ENCODE measurements around the gene FBXO3. TPM values are rescaled to one million over a fixed set of nuclear protein-coding genes. Genes with fewer than 3 reads are reported as not detected.

FBXO3 gene
- total RNA-seq, 4 donors from 2014 or later, result 27.3 to 43.9 (median 34.4) TPM

DNA sequence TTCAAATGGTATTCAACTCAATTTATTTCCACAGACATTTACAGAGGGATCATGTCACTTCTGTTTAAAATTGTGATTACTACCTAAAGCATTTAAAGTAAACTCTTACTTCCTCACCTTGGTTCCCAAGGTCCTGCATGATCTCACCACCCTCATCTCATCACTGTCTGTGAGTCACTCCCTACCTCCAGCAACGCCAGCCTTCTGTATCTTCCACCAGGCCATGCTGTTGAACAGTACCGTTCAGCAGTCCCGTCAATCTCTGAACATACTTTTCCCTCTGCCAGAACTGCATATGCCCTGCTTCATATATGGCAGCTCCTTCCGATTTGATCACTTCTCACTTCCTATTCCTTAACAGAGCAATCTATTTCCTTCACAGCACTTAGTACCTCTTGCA lies 2.0 kb downstream of the FBXO3 start:
- 49 to 77% methylated on average over 4 of the region's 4 CpGs for WGBS, 2 donors
- peaks cover 9 to 60% (median 27%) of the 10 kb centered on the region in 3 donors for H3K4me1 ChIP-seq
- DNase-seq, result no peak
- intact Hi-C loops (cut with DNase I), result no loop called here
- no peak for TF ChIP-seq POLR2A (IDR thresholded peaks at IDR 0.05)
- TF ChIP-seq, protein P1, sequence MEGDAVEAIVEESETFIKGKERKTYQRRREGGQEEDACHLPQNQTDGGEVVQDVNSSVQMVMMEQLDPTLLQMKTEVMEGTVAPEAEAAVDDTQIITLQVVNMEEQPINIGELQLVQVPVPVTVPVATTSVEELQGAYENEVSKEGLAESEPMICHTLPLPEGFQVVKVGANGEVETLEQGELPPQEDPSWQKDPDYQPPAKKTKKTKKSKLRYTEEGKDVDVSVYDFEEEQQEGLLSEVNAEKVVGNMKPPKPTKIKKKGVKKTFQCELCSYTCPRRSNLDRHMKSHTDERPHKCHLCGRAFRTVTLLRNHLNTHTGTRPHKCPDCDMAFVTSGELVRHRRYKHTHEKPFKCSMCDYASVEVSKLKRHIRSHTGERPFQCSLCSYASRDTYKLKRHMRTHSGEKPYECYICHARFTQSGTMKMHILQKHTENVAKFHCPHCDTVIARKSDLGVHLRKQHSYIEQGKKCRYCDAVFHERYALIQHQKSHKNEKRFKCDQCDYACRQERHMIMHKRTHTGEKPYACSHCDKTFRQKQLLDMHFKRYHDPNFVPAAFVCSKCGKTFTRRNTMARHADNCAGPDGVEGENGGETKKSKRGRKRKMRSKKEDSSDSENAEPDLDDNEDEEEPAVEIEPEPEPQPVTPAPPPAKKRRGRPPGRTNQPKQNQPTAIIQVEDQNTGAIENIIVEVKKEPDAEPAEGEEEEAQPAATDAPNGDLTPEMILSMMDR (IDR thresholded peaks at IDR 0.05), result no peak
- no peak overlapping the region for H3K27ac ChIP-seq
- no peaks in the 10 kb centered on the region for H3K9me3 ChIP-seq
- H3K4me3 ChIP-seq, result no peak overlapping the region
- peaks cover 0 to 33% (median 8%) of the 10 kb centered on the region in 3 donors for H3K36me3 ChIP-seq
- H3K27me3 ChIP-seq, result no peaks in the 10 kb centered on the region

DNA sequence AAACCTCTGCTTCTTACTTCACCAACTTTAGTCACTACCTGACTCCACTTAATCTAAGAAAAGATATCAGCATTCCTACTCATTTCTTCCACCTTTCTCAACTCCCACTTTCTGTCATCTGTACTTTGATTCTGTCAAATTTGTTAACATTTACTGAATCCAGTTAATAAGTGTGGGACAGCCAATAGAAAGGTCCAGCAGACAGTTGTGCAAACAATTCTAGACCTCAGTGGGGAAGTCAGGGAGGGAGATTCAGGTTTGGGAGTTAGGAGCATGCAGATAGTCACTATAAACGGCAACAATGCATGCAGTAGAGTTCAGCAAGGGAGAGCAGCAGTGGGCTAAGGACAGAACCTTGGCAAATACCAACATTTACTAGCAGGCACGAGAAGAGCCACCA lies 4.1 kb downstream of the FBXO3 start:
- peaks cover 7 to 46% (median 20%) of the 10 kb centered on the region in 3 donors for H3K4me1 ChIP-seq
- DNase-seq, result no peak
- intact Hi-C loops (cut with DNase I), result no loop called here
- 71 to 77% methylated on average over 2 of the region's 2 CpGs for WGBS, 2 donors
- no peak overlapping the region for H3K4me3 ChIP-seq
- no peaks in the 10 kb centered on the region for H3K27me3 ChIP-seq
- no peak overlapping the region for H3K27ac ChIP-seq
- TF ChIP-seq, protein P1 (IDR thresholded peaks at IDR 0.05), result no peak
- TF ChIP-seq POLR2A (IDR thresholded peaks at IDR 0.05), result no peak
- H3K36me3 ChIP-seq, result peaks cover 0 to 54% (median 8%) of the 10 kb centered on the region in 3 donors
- H3K9me3 ChIP-seq, result no peaks in the 10 kb centered on the region

DNA sequence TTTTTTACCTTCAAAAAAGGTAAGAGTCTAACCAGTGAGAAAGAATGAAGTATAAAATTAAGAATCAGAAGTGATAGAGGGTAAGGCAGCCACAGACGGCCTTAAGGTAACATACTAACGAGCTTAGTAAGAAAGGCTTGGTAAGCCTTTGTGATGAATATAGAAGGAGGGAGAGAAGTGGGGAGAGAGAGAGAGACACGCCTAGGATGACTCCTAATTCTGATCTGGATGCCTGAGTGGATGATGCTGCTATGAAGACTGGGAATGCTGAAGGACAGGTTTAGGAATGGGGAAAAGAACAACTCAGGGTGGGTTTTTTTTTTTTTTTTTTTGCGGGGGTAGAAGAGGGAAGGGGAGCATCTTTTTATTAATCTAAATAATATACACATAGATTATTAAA lies 4.8 kb downstream of the FBXO3 start:
- DNase-seq, result no peak
- 39 to 65% methylated on average over 4 of the region's 4 CpGs for WGBS, 2 donors
- Histone ChIP-seq H3K9me3 (no peaks in the 10 kb centered on the region), H3K4me1 (peaks cover 0 to 39% (median 16%) of the 10 kb centered on the region in 3 donors), H3K4me3 (no peak overlapping the region), H3K27ac (no peak overlapping the region), H3K27me3 (no peaks in the 10 kb centered on the region), H3K36me3 (peaks cover 0 to 61% (median 8%) of the 10 kb centered on the region in 3 donors)
- intact Hi-C loops (cut with DNase I), result no loop called here
- TF ChIP-seq POLR2A (IDR thresholded peaks at IDR 0.05), result no peak
- TF ChIP-seq, protein P1 (IDR thresholded peaks at IDR 0.05), result no peak

DNA sequence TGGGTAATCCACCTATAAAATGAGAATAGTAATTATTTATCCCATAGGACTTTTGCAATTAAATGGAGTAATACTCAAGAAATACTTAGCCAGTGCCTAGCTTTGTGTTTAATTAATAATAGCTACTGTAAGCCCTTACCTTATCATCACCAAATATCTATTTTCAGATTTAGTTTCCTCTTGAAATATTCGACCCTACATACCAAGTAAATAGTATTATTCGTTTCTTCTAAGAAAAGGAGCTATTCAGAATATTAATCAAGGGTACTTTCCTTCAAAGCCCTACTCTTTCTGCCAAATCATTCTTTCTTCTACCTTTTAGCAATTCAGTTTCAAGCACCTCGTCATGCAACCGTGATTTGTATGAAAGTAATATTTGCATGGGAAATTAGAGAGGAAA lies 6.7 kb downstream of the FBXO3 start:
- intact Hi-C loops (cut with DNase I), result no loop called here
- H3K27me3 ChIP-seq, result no peaks in the 10 kb centered on the region
- peaks cover 0 to 28% (median 7%) of the 10 kb centered on the region in 3 donors for H3K4me1 ChIP-seq
- peaks cover 0 to 80% (median 8%) of the 10 kb centered on the region in 3 donors for H3K36me3 ChIP-seq
- H3K4me3 ChIP-seq, result no peak overlapping the region
- no peaks in the 10 kb centered on the region for H3K9me3 ChIP-seq
- H3K27ac ChIP-seq, result no peak overlapping the region
- no peak for DNase-seq
- 72 to 85% methylated on average over 4 of the region's 4 CpGs for whole genome bisulfite sequencing, 2 donors
- TF ChIP-seq POLR2A (IDR thresholded peaks at IDR 0.05), result no peak
- TF ChIP-seq, protein P1 (IDR thresholded peaks at IDR 0.05), result no peak

DNA sequence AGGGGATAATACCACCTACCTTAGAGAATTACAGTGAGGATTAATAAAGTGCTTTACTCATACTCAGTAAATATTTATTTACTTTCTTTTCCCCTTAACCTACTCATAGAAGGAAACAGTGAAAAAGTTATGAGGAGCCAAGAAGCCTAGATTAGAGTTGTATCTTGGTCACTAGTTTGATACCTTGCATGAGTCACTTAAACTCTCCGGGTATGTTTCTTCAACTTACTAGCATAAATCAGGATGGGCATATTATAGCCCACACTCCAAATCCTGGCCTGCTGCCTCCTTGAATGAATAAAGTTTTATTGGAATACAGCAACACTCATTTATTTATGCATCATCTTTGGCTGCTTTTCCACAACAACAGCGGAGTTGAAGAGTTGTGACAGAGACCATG lies 8.2 kb downstream of the FBXO3 start:
- no peak overlapping the region for H3K4me3 ChIP-seq
- no peak overlapping the region for H3K27ac ChIP-seq
- no peak for TF ChIP-seq POLR2A (IDR thresholded peaks at IDR 0.05)
- TF ChIP-seq, protein P1 (IDR thresholded peaks at IDR 0.05), result no peak
- H3K9me3 ChIP-seq, result no peaks in the 10 kb centered on the region
- H3K36me3 ChIP-seq, result peaks cover 0 to 92% (median 8%) of the 10 kb centered on the region in 3 donors
- 77 to 82% methylated on average over 2 of the region's 2 CpGs for WGBS, 2 donors
- intact Hi-C loops (cut with DNase I), result no loop called here
- peaks cover 0 to 13% (median 0%) of the 10 kb centered on the region in 3 donors for H3K4me1 ChIP-seq
- no peak for DNase-seq
- no peaks in the 10 kb centered on the region for H3K27me3 ChIP-seq

All from esophagus squamous epithelium (tissue), 5 donors.